ENCODE data around the gene CCDC97.
"Not testable (repeated sequence)": the region's sequence is repeated elsewhere in the genome, so short reads cannot be mapped to it uniquely, and the experiment has no call there.

- TF ChIP-seq CTCF (IDR thresholded peaks at IDR 0.05; ENCODE audit: poor library complexity, severe bottlenecking); EP300 (conservative IDR thresholded peaks at IDR 0.05; ENCODE audit: poor library complexity, severe bottlenecking): not testable (repeated sequence)
Measured at GRCh38 chr19:41289814-41290213, 20.2 kb upstream of the CCDC97 start.

All from neural cell (in vitro differentiated cells).